ENCODE results near the gene TBPL2.
"Not testable (repeated sequence)": the region's sequence is repeated elsewhere in the genome, so short reads cannot be mapped to it uniquely, and the experiment has no call there.

The TBPL2 gene

DNA sequence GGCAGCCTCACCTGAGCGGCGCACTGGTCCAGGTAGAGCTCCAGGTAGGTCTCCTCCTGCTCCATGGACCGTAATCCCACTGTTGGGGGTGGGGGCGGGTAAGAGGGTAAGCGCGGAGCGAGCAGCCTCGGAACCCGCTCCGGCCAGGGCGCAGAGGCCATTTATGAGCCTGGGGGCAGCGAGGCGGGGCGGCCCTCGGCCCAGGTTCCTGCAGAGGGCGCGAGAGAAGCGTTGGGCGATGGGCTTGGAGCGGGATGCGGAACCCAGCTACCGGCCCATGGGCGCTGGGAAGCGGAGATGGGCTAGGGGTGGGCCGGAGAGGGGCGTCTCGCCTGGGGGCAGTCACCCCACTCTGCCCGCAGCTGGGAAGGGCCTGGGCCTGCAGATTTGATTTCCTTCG lies at the start of gene TBPL2:
TSS of gene TBPL2 (minus strand) at position 232 of the 400 bp plus-strand sequence. CDS start at position 65, 167 bp downstream.
- no peak for DNase-seq (ENCODE audit: low read depth in 3 of 3)

DNA sequence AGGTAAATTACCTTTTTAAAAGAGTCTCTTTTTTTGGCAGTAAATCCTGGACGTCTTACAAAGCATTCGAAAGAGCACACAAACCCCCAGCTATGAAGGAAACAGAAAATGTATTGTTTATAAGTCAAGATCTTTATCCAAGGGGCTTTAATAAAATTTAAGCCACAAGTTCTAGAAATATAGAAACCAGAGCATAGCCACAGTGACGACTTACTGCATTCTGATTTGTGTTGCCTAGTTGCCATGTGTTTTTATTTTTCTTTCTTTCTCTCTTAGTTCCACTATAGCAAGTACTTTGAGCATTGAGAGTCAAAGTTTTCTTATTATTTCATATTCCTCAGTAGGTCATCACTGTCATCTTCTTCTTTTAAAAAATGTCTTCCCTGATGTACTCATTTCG lies 47.8 kb upstream of the TBPL2 start:
- DNase-seq (ENCODE audit: low read depth in 3 of 3), result no peak

DNA sequence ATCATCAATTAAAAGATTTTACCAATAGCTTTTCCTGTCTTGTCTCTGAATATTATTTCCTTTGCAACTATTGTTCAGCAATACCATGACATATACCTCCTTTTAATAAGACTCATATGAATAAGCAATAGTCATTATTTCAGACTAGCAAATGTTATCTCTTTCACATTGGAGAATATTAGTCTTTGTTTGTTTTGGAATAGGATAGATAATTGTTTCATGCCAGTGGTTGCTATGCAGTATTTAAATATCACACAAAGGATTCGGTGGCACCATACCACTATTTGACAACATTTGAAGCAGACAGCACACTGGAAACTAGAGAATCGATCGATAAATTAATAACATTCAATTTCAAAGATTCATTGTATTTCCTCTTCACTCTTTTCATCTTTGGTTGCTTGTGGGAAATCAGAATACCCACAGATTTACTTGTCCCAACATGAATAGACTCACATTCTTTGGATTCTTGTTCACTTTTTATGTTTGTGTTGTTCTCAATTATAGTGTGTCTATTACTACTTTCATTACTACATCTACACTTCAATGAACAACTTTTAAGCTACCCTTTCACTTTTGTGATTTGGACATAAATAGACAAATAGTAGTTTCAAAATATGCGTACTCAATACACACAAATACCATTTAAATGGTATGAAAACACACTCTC lies 42.7 kb upstream of the TBPL2 start:
- no peak for DNase-seq (ENCODE audit: low read depth in 3 of 3)

DNA sequence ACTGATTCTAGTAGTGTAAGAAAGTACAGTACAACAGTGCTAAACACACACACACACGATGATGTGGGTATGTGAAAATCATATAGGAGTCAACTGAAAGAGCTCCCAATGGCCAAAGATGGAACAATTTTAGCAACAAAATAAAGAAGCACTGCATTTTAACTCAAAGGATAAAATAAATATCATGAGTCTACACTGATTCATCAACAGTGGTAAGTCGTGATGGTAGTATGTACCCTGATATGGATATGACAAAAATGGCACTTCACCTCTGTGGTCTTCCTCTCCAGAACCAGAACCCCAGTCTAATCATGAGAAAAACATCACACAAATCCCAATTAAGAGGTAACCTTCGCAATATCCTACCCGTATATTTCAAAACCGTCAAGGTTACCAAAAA lies 41.4 kb upstream of the TBPL2 start:
- DNase-seq (ENCODE audit: low read depth in 3 of 3), result no peak

DNA sequence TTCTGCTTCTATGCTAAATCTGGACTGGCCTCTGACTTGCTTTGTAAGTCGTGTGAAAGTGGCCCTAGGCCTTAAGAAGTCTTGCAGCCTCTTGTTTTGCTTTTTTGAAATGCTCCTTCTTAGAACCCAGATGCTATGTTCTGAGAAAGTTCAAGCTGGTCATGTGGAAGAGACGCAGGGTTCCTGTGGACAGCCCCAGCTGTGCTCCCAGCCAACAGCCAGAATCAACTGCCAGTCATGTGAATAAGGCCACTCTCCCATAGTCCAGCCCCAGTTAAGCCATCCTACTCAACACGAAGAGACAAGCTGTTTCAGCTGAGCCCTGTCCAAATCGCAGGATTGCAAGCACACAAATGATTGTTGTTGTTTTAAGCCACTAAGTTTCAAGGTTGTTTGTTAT lies 37.3 kb upstream of the TBPL2 start:
- no peak for DNase-seq (ENCODE audit: low read depth in 3 of 3)

DNA sequence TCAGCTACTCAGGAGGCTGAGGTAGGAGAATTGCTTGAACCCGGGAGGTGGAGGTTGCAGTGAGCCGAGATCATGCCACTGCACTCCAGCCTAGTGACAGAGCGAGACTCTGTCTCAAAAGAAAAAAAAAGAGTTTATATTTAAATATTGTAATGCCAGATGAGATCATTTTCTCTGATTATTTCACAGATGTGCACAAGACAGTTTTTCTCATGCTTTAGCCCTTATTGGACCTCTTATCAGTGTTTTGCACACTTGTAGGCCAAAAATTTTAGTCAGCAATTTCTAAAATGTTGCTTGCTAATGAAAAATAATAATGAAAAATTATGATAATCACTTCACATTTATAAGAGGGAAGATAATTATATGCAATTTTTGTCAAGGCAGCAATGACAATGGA lies 36.0 kb upstream of the TBPL2 start:
- not testable (repeated sequence) for DNase-seq (ENCODE audit: low read depth in 3 of 3)

DNA sequence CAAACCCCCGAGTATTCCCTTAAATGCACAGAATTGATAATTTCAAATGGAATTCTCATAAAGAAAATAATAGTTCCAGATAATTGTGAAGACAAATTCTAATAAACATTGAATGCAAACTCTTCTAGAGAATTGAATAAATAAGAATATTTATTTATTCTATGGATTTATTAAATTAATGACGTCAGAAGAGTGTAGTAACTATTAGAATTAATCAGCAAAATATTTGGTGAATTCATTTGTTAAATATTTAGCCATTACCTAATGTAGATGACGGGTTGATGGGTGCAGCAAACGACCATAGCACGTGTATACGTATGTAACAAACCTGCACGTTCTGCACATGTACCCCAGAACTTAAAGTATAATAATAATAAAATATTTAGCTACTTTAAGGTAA lies 33.4 kb upstream of the TBPL2 start:
- DNase-seq (ENCODE audit: low read depth in 3 of 3), result no peak

DNA sequence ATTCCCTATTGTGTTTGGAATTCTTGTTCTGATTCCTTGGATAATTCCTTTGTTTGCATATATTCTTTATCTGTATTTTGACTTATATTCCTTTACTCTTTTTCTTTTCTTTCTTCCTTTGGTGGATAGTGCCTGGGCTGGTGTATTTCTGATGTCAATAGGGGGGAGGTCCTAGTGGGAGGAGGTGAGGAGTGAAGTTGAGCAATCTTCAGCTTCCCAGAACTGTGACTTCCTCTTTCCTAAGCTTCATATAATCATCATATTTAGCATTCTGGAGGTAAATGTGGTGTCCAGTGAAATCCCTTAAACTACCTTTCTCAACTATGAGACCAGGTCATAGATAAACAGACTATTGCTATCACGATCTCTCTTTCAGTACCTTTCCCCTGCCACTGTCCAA lies 29.6 kb upstream of the TBPL2 start:
- DNase-seq (ENCODE audit: low read depth in 3 of 3), result no peak

DNA sequence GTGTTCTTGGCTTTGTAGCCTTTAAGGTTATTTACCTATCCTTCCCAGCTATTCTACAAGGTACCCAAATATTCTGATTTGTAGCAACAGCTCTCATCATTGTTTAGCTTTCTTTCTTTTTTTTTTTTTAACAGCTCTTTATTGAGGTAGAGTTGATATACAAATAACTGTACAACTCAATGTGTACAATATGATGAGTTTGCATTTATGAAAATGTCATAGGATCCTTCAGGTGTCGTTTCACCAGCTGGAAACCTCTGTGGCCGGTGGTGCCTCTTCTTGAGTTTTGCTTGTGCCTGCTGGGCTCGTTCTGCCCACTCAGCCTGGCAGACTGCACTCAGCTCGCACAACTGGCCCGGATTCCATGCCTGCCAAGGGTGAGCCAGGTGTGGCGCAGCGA lies 26.9 kb upstream of the TBPL2 start:
- DNase-seq (ENCODE audit: low read depth in 3 of 3), result no peak

DNA sequence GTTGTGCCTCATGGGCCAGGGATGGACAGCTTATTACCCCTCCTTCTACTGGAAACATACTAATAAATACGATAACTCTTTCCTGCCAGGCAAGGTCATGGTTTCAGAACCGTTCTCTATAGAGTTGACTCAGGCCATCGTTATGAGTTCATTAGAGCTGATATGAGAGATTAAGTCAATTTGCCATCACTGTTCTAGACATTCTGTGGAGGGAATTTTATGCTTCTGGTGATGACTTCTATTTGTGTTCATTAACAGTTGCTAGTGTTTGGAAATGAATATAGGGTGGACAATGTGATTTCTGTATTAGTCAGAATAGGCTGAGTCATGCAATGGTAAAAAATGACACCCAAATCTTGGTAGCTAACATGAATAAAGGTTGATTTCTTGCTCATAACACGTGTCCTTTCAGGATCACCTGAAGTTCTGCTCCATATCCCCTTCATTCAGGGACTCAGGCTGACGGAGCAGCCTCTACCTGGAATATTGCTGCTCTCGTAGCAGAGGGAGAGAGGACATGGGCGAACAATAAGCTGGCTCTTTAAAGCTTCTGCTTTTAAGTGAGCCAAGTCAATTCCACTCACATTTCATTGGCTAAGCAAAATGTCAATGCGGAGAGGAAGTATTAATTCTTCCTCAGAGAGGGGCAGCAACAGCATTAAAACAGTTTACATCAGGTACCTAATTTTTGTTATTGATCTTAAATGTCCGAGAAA lies 18.5 kb upstream of the TBPL2 start:
- DNase-seq (ENCODE audit: low read depth in 3 of 3), result no peak

DNA sequence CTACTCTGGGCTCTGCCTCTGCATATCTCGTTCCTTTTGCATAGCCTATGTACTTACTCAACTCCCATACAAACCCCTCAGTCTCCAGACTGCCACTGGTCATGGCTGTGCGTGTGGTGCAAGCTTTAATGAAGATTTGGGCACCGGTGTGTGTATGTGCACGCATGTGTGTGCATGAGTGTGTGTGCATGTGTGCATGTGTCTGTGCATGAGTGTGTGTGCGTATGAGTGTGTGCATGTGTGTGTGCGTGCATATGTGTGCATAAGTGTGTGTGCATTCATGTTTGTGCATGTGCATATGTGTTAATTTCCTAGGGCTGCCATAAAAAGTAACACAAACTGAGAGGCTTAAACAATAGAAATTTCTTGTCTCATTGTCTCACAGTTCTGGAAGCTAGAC lies 17.1 kb upstream of the TBPL2 start:
- no peak for DNase-seq (ENCODE audit: low read depth in 3 of 3)

DNA sequence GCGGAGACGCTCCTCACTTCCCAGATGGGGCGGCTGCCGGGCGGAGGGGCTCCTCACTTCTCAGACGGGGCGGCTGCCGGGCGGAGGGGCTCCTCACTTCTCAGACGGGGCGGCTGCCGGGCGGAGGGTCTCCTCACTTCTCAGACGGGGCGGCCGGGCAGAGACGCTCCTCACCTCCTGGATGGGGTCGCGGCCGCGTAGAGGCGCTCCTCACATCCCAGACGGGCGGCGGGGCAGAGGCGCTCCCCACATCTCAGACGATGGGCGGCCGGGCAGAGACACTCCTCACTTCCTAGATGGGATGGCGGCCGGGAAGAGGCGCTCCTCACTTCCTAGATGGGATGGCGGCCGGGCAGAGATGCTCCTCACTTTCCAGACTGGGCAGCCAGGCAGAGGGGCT lies 16.0 kb upstream of the TBPL2 start:
- DNase-seq (ENCODE audit: low read depth in 3 of 3), result not testable (repeated sequence)

DNA sequence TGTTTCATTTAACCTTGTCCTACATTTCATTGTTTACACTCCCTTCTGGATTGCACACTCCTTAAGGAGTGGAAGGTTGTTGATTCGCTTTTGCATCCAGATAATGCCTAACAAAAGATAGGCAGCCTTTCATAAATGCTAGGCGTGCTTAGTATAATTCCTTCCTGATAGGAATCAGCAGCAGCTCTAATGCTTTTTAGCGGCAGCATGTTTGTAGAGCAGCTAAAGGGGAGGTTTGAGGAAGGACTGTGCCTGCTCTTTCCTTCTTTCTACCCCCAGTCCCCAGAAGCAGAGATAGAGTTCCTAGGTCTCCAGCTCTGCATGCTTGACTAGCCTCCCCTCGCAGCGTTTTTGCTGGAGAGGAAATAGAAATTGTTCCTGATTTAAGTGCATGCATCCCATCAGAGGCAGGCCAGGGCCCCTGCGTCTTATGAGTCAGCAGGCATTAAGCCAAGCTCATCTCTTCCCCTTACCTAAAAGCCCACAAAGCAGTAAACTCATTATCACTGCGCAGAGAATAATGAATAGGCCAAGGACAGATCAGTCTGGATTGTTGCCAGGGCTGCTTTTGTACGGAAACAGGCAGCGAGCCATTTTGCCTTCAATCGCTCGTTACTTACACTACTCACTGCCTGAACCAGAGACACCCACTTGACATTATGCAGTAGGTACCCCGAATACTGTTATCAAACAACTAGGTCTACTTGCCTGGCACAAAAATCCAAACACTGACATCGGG lies 14.0 kb upstream of the TBPL2 start:
- no peak for DNase-seq (ENCODE audit: low read depth in 3 of 3)

DNA sequence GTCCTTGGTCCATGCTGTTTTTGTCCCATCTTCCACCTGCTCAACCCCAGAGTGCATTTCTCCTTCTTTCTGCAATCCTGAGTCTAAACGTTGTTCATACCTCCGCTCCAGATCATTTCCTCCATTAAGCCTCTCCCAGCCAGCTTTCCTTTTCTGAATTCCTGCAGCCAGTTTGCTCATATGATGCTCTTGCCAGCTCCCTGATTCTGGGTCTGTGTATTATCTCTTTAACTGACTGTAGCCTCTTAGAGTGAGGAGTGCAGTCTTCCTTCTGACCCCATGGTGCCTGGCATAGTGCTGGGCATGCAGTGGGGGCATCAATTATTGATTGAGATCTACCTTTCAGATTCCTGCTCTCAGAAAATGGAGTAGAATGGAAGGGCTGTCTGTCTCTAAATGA lies 11.5 kb upstream of the TBPL2 start:
- no peak for DNase-seq (ENCODE audit: low read depth in 3 of 3)

DNA sequence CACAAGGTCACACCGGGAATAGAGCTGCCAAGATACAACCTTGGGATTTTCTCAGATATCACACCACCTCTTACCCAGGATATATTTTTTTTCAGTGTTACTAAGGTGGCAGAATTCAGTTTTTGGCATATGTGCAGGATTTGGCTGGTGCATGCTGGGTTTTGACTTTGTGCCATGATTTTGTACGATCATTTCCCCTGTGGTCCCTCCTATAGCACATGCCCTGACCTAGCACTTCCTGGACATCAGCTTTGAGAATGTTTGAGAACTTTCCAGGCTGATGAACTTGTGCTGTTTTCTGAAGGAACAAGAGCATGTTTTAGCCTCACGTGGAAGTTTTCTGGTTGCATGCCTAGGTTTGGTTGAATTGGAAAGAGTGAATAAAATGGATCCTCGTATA lies 11.0 kb upstream of the TBPL2 start:
- DNase-seq (ENCODE audit: low read depth in 3 of 3), result no peak

DNA sequence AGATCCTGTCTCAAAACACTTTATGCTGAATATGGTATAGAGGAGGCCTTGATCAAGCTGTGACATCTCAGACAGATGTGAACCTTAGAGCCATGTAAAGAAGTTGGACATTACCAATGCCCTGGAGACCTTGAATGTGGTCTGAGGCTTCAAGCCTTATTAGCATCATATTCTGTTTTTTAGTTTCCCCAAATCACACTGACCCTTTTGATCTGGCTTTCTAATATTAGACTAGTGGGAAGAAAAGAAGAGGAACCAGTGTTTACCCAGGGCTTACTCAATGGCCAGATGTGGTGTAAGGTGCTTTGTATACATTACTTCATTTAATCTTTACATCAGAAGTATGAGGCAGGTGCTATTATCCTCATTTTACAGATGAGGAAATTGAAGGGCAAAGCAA lies 10.6 kb upstream of the TBPL2 start:
- no peak for DNase-seq (ENCODE audit: low read depth in 3 of 3)

DNA sequence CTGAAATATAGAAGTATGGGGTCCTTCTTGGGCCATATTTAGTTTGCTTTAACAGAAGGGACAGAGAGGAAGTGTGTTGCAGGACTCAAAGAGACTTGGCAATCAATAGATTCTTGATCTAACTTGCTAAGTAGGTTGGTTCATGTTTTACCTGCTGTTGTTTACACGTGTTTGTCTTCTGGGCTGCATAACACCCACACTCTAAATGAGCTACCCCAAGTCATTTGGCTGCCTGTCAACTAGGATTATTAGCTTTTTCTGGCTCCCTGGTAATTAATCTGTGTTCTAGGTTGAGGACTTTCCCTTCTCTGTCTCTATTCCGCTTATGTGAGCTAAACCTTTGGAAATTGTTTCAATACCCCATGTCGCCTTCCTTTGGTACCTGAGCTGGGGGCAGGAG lies 10.1 kb upstream of the TBPL2 start:
- DNase-seq (ENCODE audit: low read depth in 3 of 3), result no peak

DNA sequence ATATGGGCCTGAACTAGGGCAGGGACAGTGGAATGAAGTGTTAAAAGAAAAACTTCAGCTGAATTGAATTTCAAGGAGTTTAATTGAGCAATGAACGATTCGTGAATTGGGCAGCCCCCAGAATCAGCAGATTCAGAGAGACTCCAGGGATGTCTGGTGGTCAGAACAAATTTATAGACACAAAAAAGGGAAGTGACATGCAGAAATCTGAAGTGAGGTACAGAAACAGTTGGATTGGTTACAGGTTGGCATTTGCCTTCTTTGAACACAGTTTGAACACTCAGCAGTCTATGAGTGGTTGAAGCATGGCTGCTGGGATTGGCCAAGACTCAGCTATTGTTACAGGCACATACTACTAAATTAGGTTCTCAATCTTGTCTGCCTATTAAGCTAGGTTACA lies 9.7 kb upstream of the TBPL2 start:
- DNase-seq (ENCODE audit: low read depth in 3 of 3), result no peak

DNA sequence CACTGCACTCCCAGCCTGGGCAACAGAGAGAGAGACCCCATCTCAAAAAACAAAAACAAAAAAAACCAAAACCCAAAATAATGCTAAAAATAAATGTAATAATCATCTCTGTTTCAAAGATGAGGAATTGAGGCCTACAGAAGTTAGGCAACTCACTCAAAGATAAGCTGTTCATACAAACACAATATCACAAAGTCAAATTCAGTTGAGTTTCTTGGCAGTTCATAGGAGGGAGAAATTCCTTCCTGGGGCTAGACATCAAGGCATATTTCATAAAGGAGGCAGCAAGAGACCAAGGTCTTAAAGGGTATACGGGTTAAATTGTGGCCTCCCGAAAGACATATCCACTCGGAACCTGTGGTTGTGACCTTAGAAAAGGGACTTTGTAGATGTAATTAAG lies 8.7 kb upstream of the TBPL2 start:
- no peak for DNase-seq (ENCODE audit: low read depth in 3 of 3)

DNA sequence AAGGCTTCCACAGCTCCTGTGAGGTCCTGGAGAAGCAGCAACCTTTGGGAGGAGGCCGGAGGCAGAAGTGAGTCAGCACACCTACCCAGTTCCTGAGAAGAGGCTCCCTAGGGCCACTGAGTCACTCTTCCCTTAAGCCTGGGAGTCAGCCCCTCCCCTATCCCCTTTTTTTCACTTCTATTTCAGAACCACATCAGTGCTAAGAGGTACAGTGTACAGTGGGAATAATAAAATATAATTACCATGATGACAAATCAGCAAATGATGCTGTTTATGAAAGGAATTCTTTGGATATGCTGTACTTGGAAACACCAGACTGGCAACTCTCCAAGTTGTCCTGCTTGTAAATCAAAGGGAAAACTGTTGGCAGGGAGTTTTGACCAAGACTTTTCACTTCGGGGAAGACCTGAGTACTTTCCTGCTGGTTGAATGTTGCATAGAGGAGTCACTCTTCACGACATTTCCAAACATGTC lies 7.8 kb upstream of the TBPL2 start:
- DNase-seq (ENCODE audit: low read depth in 3 of 3), result no peak

DNA sequence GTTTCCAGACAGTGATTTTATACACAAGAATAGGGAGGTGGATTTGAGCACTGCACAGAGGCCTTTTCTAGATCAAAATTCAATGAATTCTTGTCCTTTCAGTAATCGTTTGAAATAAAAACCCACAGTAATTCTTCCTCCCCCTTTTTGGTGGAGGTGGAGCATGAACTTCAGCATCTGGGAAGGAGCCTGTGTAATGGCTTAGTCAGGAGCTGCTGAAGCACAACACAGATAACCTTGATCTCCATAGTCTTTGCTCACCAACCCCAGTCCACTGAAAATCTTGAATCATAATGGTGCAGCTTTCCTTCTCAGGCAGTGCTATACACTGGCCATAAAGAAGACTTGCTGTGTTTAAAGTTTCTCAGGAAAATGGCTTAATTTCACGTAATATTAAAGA lies 6.4 kb upstream of the TBPL2 start:
- DNase-seq (ENCODE audit: low read depth in 3 of 3), result no peak

DNA sequence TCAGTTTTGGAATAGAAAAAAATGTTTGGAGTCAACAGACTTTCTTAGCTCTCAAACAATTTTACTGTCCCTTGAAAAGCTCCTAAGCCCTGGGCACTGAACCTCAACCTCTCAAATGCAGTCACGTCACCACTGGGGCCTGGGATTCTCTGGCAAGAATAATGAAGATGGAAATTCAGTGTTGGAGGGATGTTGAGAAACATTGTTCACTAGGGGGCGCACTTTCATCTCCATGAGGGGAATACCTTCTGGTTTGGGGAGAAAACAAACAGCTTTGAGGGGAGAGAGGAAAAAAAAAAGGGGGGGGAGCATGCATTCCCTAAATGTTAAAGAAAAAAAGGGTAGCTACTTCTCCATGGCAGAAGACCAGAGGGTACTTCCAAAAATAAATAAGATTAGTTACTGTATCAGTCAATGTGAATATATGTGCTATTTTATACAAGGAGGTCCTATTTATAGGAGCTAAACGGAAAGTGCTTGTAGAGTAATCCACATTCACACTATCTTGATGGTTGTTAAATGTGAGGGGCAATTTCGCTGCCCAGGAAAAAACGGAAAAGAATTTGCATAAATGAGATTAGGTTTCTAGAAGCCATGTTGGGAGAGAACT lies 5.8 kb upstream of the TBPL2 start:
- DNase-seq (ENCODE audit: low read depth in 3 of 3), result peak in 1 of 3 experiments; percentile 26

Measured in stimulated activated CD4-positive, alpha-beta T cell treated with anti-CD3 and anti-CD28 coated beads, TNF-alpha, amount 100 ng/mL, for 4 hours (primary cell).